GM18507 (cell line): ENCODE data around the gene RALY.

ENCODE experiments used
- DNase-seq: peaks from one replicate; pipeline ENCODE4 v3.0.0; 2011; ENCODE audit warnings: low read depth; ENCODE audit not compliant: insufficient read length; ENCODE audit errors: extremely low spot score
- FAIRE-seq: peaks from 2 replicates; lab custom pipeline; 2011; peaks lifted over from hg19 to GRCh38; lab: Jason Lieb, UNC

The RALY gene

DNA sequence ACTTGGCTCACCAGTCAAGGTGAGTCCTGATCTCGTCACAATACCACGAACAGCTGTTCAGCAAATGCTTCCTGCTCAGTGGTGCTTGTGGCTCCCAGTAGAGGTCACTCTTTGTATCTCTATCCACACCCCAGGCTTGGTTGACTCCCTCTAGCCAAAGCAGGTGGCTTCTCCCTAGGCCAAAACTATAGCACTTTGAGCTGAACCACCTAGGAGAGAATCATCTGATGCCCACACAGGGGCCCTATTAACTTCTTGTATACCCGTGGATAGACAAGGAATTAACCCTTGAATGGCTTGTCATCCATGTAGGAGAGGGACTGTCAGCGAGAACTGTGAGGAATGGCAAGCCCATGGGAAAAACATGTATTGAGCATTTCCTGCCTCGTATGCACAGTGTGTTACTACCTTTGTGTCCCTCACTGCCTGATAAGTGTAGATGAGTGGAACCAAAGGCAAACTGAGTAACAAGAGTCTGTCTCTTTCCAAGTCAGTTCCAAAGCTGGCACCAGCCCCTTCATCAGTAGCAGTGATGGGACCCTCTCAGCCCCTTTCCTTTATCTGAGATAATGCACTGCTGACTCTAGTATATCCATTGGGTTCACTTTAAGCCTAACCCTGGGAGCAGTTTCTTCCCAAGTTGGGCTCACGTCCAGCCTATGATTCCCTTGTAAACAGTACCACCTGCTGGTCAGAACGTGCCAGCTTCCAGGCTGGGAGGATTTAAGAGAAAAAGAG lies 75.8 kb downstream of the RALY start:
- peak; percentile 78 for FAIRE-seq
- peak; percentile 22 for DNase-seq

GRCh38 chr20:34070079-34070439 lies 76.3 kb downstream of the RALY start:
- FAIRE-seq (no peak), DNase-seq (no peak)

GRCh38 chr20:34070859-34071258 lies 77.1 kb downstream of the RALY start:
- no peak for FAIRE-seq
- no peak for DNase-seq

- DNase-seq (no peak), FAIRE-seq (no peak)
Observed at GRCh38 chr20:34072076-34072475, 78.4 kb downstream of the RALY start.

DNA sequence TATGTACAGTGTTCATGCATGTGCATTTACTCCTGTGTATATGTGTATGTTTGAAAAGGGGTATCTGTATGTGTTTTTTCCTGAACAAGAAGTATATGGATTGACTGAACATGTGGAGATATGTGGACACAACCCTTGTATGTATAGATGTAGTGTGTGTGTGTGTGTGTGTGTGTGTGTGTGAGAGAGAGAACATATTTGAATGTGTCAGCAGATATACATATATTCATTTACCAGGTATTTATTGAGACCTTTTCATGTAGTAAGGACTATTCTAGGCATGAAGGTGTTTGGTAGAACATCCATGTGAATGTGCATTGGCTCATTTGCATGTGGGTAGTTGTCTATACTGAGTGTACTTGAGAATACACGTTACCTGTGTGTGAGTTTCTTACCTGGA lies 79.1 kb downstream of the RALY start:
- FAIRE-seq (no peak), DNase-seq (no peak)

GRCh38 chr20:34074101-34074760 lies 80.5 kb downstream of the RALY start:
- no peak for DNase-seq
- FAIRE-seq: no peak

DNA sequence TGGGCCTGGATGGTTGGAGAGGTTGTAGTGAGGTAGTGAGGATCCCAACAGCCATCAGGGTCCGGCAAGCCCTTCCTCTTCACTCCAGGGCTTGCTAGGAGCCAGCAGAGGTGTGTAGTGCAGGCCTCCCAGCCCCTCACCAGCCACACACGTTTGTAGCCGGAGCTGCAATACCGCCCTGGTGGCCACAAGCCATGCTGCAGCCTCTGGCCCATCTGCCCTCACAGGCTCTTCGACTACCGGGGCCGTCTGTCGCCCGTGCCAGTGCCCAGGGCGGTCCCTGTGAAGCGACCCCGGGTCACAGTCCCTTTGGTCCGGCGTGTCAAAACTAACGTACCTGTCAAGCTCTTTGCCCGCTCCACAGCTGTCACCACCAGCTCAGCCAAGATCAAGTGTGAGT lies 81.9 kb downstream of the RALY start:
- DNase-seq (no peak), FAIRE-seq (no peak)

GRCh38 chr20:34076952-34077351 lies 83.2 kb downstream of the RALY start:
- no peak for FAIRE-seq
- DNase-seq: no peak

GRCh38 chr20:34078540-34078939 lies 84.8 kb downstream of the RALY start:
- no peak for FAIRE-seq
- DNase-seq: no peak

DNA sequence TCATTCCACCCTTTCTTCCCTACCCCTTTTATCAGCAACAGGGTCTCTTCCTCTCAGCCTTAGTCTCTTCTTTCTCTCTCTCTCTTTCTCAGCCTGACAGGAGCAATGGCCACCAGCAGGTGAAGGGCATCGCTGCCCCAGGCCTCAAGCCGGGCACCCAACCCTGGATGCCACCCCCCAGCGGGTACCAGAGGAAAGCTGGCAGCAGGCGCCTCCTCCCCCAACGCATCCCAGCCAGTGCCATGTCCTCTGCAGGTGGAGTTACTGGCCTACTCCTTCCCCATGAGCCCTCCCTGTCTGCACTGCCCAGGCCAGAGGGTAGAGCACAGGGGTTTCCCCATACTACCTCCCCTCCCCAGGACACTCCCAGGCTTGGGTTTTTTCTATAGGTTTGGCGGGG lies 86.1 kb downstream of the RALY start:
- DNase-seq (no peak), FAIRE-seq (no peak)

- no peak for FAIRE-seq
Observed at GRCh38 chr20:34082232-34082887, 88.6 kb downstream of the RALY start.

GRCh38 chr20:34083137-34083536 lies 89.4 kb downstream of the RALY start:
- FAIRE-seq (no peak), DNase-seq (no peak)

More at GRCh38 chr20:34082232-34082887, 88.6 kb downstream of the RALY start:
- no peak for DNase-seq

GRCh38 chr20:34083781-34084180 lies 90.1 kb downstream of the RALY start:
- DNase-seq: no peak
- FAIRE-seq: no peak

- DNase-seq (no peak), FAIRE-seq (no peak)
Observed at GRCh38 chr20:34084227-34084923, 90.7 kb downstream of the RALY start.

GRCh38 chr20:34085544-34086040 lies 91.9 kb downstream of the RALY start:
- FAIRE-seq (no peak), DNase-seq (no peak)

DNA sequence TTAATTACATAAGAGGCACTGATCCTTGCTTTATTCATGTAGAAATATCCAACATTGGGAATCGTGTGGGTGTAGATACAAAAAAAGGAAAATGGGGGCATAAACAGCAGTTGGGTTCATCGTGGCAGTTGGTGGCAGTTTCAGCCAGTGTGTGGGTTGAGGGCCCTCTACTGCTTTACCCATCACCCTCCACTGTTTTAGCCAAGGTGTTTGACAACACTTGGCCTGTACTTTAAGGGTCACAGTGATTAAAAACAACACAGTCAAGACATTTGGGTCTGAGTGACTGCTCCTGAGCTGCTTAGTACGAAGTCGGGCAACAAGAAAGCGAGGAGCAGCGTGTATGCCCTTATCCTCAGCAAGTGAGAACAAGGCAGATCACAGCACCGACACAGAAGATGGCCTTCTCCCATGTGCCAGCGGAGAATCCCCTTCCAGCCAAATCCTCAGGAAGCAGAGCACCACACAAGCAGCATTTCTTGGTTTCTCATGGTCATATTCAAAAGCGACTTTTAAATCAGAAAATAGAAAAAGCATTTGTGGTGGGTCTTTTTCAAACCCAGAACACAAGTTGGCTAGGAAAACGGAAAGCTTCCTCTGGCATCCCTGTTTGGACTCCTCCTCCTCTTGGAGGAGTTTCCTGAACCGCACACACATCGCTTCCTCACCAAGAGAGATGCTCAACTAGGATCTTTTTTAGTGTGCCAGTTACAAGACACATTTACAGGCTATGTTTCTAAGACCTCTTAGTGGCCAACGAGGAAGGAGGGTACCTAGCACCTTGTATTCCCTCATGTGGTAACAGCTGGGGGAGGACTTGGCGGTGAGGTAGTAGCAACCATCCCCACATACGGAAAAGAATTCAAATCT lies 94.8 kb downstream of the RALY start:
- FAIRE-seq (no peak), DNase-seq (no peak)

DNA sequence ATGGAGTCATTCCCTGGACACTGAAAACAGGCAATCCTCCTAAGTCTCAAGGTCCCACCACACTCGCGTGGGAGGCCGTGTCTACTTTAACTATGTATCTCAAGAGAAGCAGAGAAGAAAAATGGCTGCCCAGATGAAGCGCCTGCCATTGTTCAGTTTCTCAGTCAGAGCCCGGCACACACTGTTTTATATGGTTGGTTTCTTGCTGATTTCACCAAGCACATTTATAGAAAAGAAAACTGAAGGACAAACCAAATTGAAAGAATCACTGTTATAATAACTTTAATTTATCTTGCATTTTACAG lies 95.4 kb downstream of the RALY start:
- no peak for DNase-seq
- no peak for FAIRE-seq

GRCh38 chr20:34089655-34090345 lies 96.1 kb downstream of the RALY start:
- FAIRE-seq: no peak
- no peak for DNase-seq

DNA sequence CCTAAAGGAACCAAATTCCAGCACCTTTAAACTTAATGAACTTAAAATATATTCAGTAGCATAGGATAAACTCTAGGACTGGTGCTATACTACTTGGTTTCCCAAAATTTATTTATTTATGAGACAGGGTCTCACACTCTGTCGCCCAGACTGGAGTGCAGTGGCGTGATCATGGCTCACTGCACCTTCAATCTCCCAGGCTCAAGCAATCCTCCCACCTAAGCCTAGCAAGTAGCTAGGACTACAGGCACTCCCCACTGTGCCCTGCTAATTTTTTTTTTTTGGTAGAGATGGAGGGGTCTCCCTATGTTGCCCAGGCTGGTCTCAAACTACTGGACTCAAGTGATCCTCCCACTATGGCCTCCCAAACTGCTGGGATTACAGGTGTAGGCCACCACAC lies 96.9 kb downstream of the RALY start:
- no peak for DNase-seq
- no peak for FAIRE-seq
